Ishikawa (cell line): ENCODE results near the gene BMPER.

Source experiments
- CEBPB ChIP-seq: IDR thresholded peaks from 2 replicates; pipeline ENCODE4 v1.6.1; 2012
- CREB1 ChIP-seq: IDR thresholded peaks from 2 replicates; pipeline ENCODE4 v1.6.1; 2012; ENCODE audit warnings: low read depth
- EGR1 ChIP-seq: IDR thresholded peaks from 2 replicates; pipeline ENCODE4 v1.6.1; 2012
- EP300 ChIP-seq: IDR thresholded peaks from 2 replicates; pipeline ENCODE4 v1.6.1; 2012; ENCODE audit warnings: borderline replicate concordance
- FOXM1 ChIP-seq: IDR thresholded peaks from 2 replicates; pipeline ENCODE4 v1.6.1; 2012; ENCODE audit warnings: low read depth, borderline replicate concordance
- MAX ChIP-seq: IDR thresholded peaks from 2 replicates; pipeline ENCODE4 v1.6.1; 2012
- NFIC ChIP-seq: IDR thresholded peaks from 2 replicates; pipeline ENCODE4 v1.6.1; 2012
- RAD21 ChIP-seq: IDR thresholded peaks from 2 replicates; pipeline ENCODE4 v1.6.1; 2012; ENCODE audit warnings: low read depth
- REST ChIP-seq: IDR thresholded peaks from 2 replicates; pipeline ENCODE4 v1.6.1; 2012; ENCODE audit warnings: low read depth, mild to moderate bottlenecking
- TAF1 ChIP-seq: IDR thresholded peaks from 2 replicates; pipeline ENCODE4 v1.6.1; 2012; ENCODE audit warnings: low read depth, mild to moderate bottlenecking
- TCF12 ChIP-seq: IDR thresholded peaks from 2 replicates; pipeline ENCODE4 v1.6.1; 2012; ENCODE audit warnings: low read depth
- TEAD4 ChIP-seq: IDR thresholded peaks from 2 replicates; pipeline ENCODE4 v1.6.1; 2012
- USF1 ChIP-seq: IDR thresholded peaks from 2 replicates; pipeline ENCODE4 v1.6.1; 2012
- YY1 ChIP-seq: IDR thresholded peaks from 2 replicates; pipeline ENCODE4 v1.6.1; 2012; ENCODE audit warnings: low read depth
- ZBTB7A ChIP-seq: IDR thresholded peaks from 2 replicates; pipeline ENCODE4 v1.6.1; 2012; ENCODE audit warnings: low read depth

Gene BMPER

GRCh38 chr7:33932832-33933468 lies 27.6 kb downstream of the BMPER start:
- TF ChIP-seq RAD21 (peak; percentile 64), EP300 (no peak)

GRCh38 chr7:33933611-33934281 lies 28.4 kb downstream of the BMPER start:
- TF ChIP-seq TEAD4 (no peak), RAD21 (no peak), YY1 (no peak), USF1 (no peak), FOXM1 (no peak), REST (no peak), MAX (no peak), CREB1 (no peak), NFIC (no peak), TAF1 (no peak), TCF12 (no peak), EGR1 (no peak), CEBPB (no peak), EP300 (no peak)

GRCh38 chr7:33934391-33934790 lies 29.1 kb downstream of the BMPER start:
- no peak for TF ChIP-seq NFIC
- no peak for TF ChIP-seq YY1
- no peak for TF ChIP-seq EGR1
- no peak for TF ChIP-seq FOXM1
- no peak for TF ChIP-seq RAD21
- no peak for TF ChIP-seq CEBPB
- TF ChIP-seq MAX: no peak
- TF ChIP-seq CREB1: no peak

- no peak for TF ChIP-seq TEAD4
- TF ChIP-seq CREB1: no peak
- TF ChIP-seq RAD21: no peak
- TF ChIP-seq MAX: no peak
- no peak for TF ChIP-seq EP300
These were observed 31.2 kb downstream of the BMPER start for GRCh38 chr7:33936503-33936902.

- TF ChIP-seq CREB1 (no peak), EP300 (no peak), CEBPB (no peak), TAF1 (no peak), USF1 (no peak), MAX (no peak), TEAD4 (no peak), EGR1 (no peak), NFIC (no peak), REST (no peak), YY1 (no peak), ZBTB7A (no peak), RAD21 (no peak)
These were observed 32.5 kb downstream of the BMPER start for GRCh38 chr7:33937871-33938270.

GRCh38 chr7:33939121-33939520 lies 33.8 kb downstream of the BMPER start:
- TF ChIP-seq YY1 (no peak), EGR1 (no peak), CEBPB (no peak), ZBTB7A (no peak), FOXM1 (no peak), EP300 (no peak), RAD21 (no peak), TAF1 (no peak)
